ENCODE data around the gene EMC8.

EMC8 gene

GRCh38 chr16:85738923-85739715 lies 60.2 kb downstream of the EMC8 start:
- no peak for TF ChIP-seq CTCF (conservative IDR thresholded peaks at IDR 0.05)
- H3K27ac ChIP-seq: no peak overlapping the region

GRCh38 chr16:85736921-85737320 lies 62.4 kb downstream of the EMC8 start:
- no peak overlapping the region for H3K27ac ChIP-seq
- no peak for TF ChIP-seq CTCF (conservative IDR thresholded peaks at IDR 0.05)

- H3K27ac ChIP-seq: no peak overlapping the region
- TF ChIP-seq CTCF (conservative IDR thresholded peaks at IDR 0.05): no peak
These were observed 63.4 kb downstream of the EMC8 start for GRCh38 chr16:85735946-85736345.

- H3K27ac ChIP-seq: no peak overlapping the region
- no peak for TF ChIP-seq CTCF (conservative IDR thresholded peaks at IDR 0.05)
These were observed 64.1 kb downstream of the EMC8 start for GRCh38 chr16:85735225-85735635.

DNA sequence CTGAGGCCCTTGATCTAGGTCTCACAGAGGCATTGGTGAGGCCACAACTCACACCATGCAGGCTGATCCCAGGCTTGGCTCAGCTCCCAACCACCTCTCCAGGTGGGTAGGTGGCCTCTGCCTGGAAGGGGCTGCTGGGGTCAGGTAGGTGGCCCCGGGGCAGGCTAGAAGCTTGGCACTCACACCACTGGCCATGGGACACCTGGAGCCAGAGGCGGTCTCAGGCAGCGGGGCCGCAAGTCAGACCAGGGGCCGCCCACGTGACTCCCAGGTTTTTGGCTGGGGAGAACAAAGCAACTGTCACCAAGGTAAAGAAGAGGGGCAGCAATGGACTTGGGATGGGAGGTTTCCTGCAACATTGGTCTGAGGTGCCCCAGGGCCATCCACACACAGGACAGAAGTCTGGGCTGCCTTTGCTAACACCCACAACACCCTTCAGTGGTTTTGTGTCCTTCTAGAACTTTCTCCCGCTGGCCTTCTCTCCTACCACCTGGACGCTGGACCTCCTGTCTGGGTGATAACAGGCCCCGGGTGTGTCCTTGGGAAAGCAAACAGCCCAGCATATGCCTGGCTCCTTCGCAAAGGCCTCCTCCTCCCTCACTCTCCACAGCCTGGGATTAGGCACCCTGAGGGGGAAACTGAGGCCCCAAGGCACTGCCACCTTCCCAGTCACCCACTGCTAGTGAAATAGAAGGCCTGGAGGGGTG lies 64.9 kb downstream of the EMC8 start:
- TF ChIP-seq CTCF (conservative IDR thresholded peaks at IDR 0.05): no peak
- no peak overlapping the region for H3K27ac ChIP-seq

DNA sequence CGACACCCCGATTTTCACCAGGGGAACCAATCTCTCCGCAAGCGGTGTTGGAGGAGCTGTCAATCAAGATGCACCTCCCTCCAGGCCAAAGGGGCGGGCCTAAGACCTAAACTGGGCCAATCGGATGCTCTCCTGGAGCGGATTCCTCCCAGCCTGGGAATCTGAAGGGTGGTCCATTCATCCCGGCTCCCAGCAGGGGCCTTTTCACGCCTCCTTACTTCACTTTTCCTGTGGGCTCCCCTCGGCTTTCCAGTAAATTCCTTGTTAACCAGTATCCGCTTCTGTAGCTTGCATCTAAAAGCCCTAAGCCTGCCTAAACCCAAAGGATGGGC lies 65.5 kb downstream of the EMC8 start:
- no peak overlapping the region for H3K27ac ChIP-seq
- TF ChIP-seq CTCF (conservative IDR thresholded peaks at IDR 0.05): no peak

GRCh38 chr16:85733155-85733838 lies 66.0 kb downstream of the EMC8 start:
- H3K27ac ChIP-seq: no peak overlapping the region
- TF ChIP-seq CTCF (conservative IDR thresholded peaks at IDR 0.05): no peak
